NT2/D1 (cell line): ENCODE results near the gene ULBP3.
"Not testable (repeated sequence)": the region's sequence is repeated elsewhere in the genome, so short reads cannot be mapped to it uniquely, and the experiment has no call there.

Experiments
- SUZ12 ChIP-seq: IDR thresholded peaks from 2 replicates; pipeline ENCODE4 v1.6.1; 2011; ENCODE audit not compliant: insufficient read length, insufficient read depth; ENCODE audit errors: extremely low read depth
- YY1 ChIP-seq: IDR thresholded peaks from 2 replicates; pipeline ENCODE4 v1.6.1; 2011; ENCODE audit not compliant: insufficient read length, insufficient read depth
- ZNF274 ChIP-seq: IDR thresholded peaks from 2 replicates; pipeline ENCODE4 v1.6.1; 2011; ENCODE audit warnings: mild to moderate bottlenecking, low read depth, low read length

- not testable (repeated sequence) for TF ChIP-seq ZNF274, SUZ12, YY1
These were observed 54.9 kb downstream of the ULBP3 start for GRCh38 chr6:150013785-150014622.
